PC-9 (cell line): ENCODE data around the gene ASIC3.

ENCODE experiments used
- CTCF ChIP-seq: fragments of 200-600 bp; sonication (generic); conservative IDR thresholded peaks from 2 replicates; pipeline ENCODE4 v1.6.1; 2017; ENCODE audit warnings: mixed run types, antibody characterized with exemption, mild to moderate bottlenecking, moderate library complexity
- EZH2 ChIP-seq: fragments of 200-600 bp; sonication (generic); IDR thresholded peaks from 2 replicates; pipeline ENCODE4 v1.8.0; 2017; ENCODE audit warnings: antibody characterized with exemption, low read depth

GRCh38 chr7:151065516-151065915 is 17.2 kb downstream of the ASIC3 start:
- TF ChIP-seq EZH2 (no peak), CTCF (no peak)
